Endothelial cell of umbilical vein (primary cell): Measurements from ENCODE around the gene MIEN1. TPM values are rescaled to one million over a fixed set of nuclear protein-coding genes. Genes with fewer than 3 reads are reported as not detected.

Experiments used
- BruUV-seq: library from RNA; stranded (reverse); fragments of 400-500 nt; replicated peaks from 2 replicates; lab custom pipeline; 2021; lab: Mats Ljungman, UMichigan
- CTCF ChIA-PET: fragments of 300-600, 350-600 bp; sonication (Branson Sonifier 250); formaldehyde crosslinking; loops from one replicate; lab custom pipeline; 2021; ENCODE audit warnings: antibody characterized with exemption, inconsistent platforms; lab: Charles Lee
- POLR2A ChIA-PET: fragments of 300-600, 350-600 bp; sonication (Branson Sonifier 250); formaldehyde crosslinking; loops from one replicate; lab custom pipeline; 2021; ENCODE audit warnings: antibody characterized with exemption, inconsistent platforms; lab: Charles Lee
- DNase-seq: peaks from one replicate; pipeline ENCODE4 v3.0.0-alpha.2; 2011; ENCODE audit warnings: low read depth, low spot score
- FAIRE-seq: peaks from 2 replicates; lab custom pipeline; 2011; peaks lifted over from hg19 to GRCh38; lab: Jason Lieb, UNC
- H2AFZ ChIP-seq: 2 replicates; pipeline ENCODE4 v1.6.0; 2012; ENCODE audit warnings: low read depth, low read length, control low read depth, inconsistent platforms
- H3K27ac ChIP-seq: 2 replicates; pipeline ENCODE4 v1.5.1; 2011; ENCODE audit warnings: low read depth, mild to moderate bottlenecking, control low read depth, low read length, moderate library complexity; ENCODE audit not compliant: insufficient read depth
- H3K27me3 ChIP-seq, 2 experiments: 2 replicates each; pipeline versions ENCODE4 v1.6.0 to v1.6.1; 2011; ENCODE audit warnings: low read length in 2 of 2, mixed read lengths in 1 of 2; ENCODE audit not compliant: control insufficient read depth in 2 of 2, insufficient read depth in 2 of 2
- H3K36me3 ChIP-seq, 2 experiments: 2 replicates in 1 of 2; 3 replicates in 1 of 2; pipeline ENCODE4 v1.5.1; 2011; ENCODE audit warnings: low read length in 2 of 2, mild to moderate bottlenecking in 1 of 2, moderate library complexity in 1 of 2; ENCODE audit not compliant: control insufficient read depth in 2 of 2, insufficient read depth in 2 of 2; ENCODE audit errors: extremely low read depth in 1 of 2
- H3K4me1 ChIP-seq: 3 replicates; pipeline ENCODE4 v1.5.1; 2011; ENCODE audit warnings: mild to moderate bottlenecking, low read length; ENCODE audit not compliant: control insufficient read depth, insufficient read depth; ENCODE audit errors: extremely low read depth
- H3K4me2 ChIP-seq: 2 replicates; pipeline ENCODE4 v1.6.1; 2011; ENCODE audit warnings: low read length, control low read depth, mixed read lengths; ENCODE audit not compliant: insufficient read depth
- H3K4me3 ChIP-seq, 3 experiments: fragments of 200-600 bp in 1 of 3; sonication (generic), shearing (Covaris generic) in 1 of 3; replicated peaks in 1 of 3; 2 replicates each; pipeline ENCODE4 v1.5.1; 2011 to 2016; ENCODE audit warnings: control low read depth in 3 of 3, low read length in 3 of 3, mild to moderate bottlenecking in 2 of 3, inconsistent platforms in 1 of 3, low read depth in 1 of 3, moderate library complexity in 1 of 3; ENCODE audit not compliant: insufficient read depth in 1 of 3
- H3K79me2 ChIP-seq: 2 replicates; pipeline ENCODE4 v1.6.0; 2012; ENCODE audit warnings: low read length, inconsistent platforms; ENCODE audit not compliant: control insufficient read depth, insufficient read depth
- H3K9ac ChIP-seq: replicated peaks from 2 replicates; pipeline ENCODE3; 2011; ENCODE audit warnings: low read length, control low read depth; ENCODE audit not compliant: insufficient read depth; ENCODE audit errors: extremely low read depth
- H3K9me1 ChIP-seq: replicated peaks from 3 replicates; pipeline ENCODE4 v1.6.0; 2011; ENCODE audit warnings: mild to moderate bottlenecking, low read length; ENCODE audit not compliant: control insufficient read depth, insufficient read depth; ENCODE audit errors: extremely low read depth
- H3K9me3 ChIP-seq: replicated peaks from 2 replicates; pipeline ENCODE4 v1.5.1; 2012; ENCODE audit warnings: low read length, inconsistent platforms; ENCODE audit not compliant: control insufficient read depth, insufficient read depth
- H4K20me1 ChIP-seq: replicated peaks from 2 replicates; pipeline ENCODE3; 2011; ENCODE audit warnings: mild to moderate bottlenecking, low read length; ENCODE audit not compliant: control insufficient read depth, insufficient read depth; ENCODE audit errors: extremely low read depth
- CTCF ChIP-seq, 2 donors: IDR thresholded peaks; 1 replicate in 1 of 2; 2 replicates in 1 of 2; pipeline ENCODE4 v1.5.1; 2011; ENCODE audit warnings: low read length in 2 of 2, mild to moderate bottlenecking in 2 of 2, moderate library complexity in 2 of 2, control low read depth in 1 of 2, inconsistent platforms in 1 of 2, low read depth in 1 of 2; ENCODE audit not compliant: insufficient read depth in 1 of 2; ENCODE audit errors: extremely low read depth in 1 of 2
- EZH2 ChIP-seq: IDR thresholded peaks from 2 replicates; pipeline ENCODE4 v1.6.1; 2012; ENCODE audit warnings: borderline replicate concordance, low read depth, mild to moderate bottlenecking, moderate library complexity, low read length, inconsistent platforms; ENCODE audit not compliant: severe bottlenecking
- FOS ChIP-seq: IDR thresholded peaks from 2 replicates; pipeline ENCODE4 v1.6.1; 2011; ENCODE audit warnings: mild to moderate bottlenecking, low read length, moderate library complexity, borderline replicate concordance; ENCODE audit not compliant: insufficient read depth
- GATA2 ChIP-seq: IDR thresholded peaks from 2 replicates; pipeline ENCODE4 v1.7.0; 2011; ENCODE audit warnings: low read depth, mild to moderate bottlenecking, moderate library complexity, mixed read lengths, low read length; ENCODE audit not compliant: insufficient read length, insufficient read depth
- JUN ChIP-seq: IDR thresholded peaks from 2 replicates; pipeline ENCODE4 v1.6.1; 2011; ENCODE audit warnings: borderline replicate concordance, low read depth; ENCODE audit not compliant: insufficient read length, insufficient read depth
- MAX ChIP-seq: IDR thresholded peaks from 2 replicates; pipeline ENCODE4 v1.6.1; 2011; ENCODE audit not compliant: insufficient read depth, insufficient read length
- MYC ChIP-seq: IDR thresholded peaks from one replicate; pipeline ENCODE4 v1.6.1; 2011; ENCODE audit warnings: mild to moderate bottlenecking, low read depth, low read length
- POLR2A ChIP-seq: IDR thresholded peaks from 2 replicates; pipeline ENCODE4 v1.6.1; 2012; ENCODE audit warnings: low read depth, mild to moderate bottlenecking, control low read depth, low read length
- POLR2AphosphoS5 ChIP-seq: IDR thresholded peaks from 2 replicates; pipeline ENCODE4 v1.6.1; 2012; ENCODE audit warnings: low read depth, mild to moderate bottlenecking, control low read depth, low read length, moderate library complexity; ENCODE audit not compliant: insufficient read depth
- dilution Hi-C: fragments of 300-500 bp; cut with MboI; formaldehyde crosslinking; loops from one replicate; pipeline ENCODE4 v1.15.0; 2019; ENCODE audit warnings: low sequenced_read_pairs; ENCODE audit not compliant: extremely low pct_ligation_motif_present
- intact Hi-C: fragments of 100-400 bp; cut with micrococcal nuclease; formaldehyde crosslinking; loops from one replicate; pipeline ENCODE4 v1.10.0; 2022
- polyA plus RNA-seq, 4 experiments: library from polyadenylated mRNA; depleted of rRNA in 3 of 4; stranded (reverse) in 3 of 4; unstranded in 1 of 4; fragments of >200 nt; gene quantifications; 2 replicates each; pipeline versions ENCODE4 v1.2.1 to v1.2.3, GENCODE V29; 2011 to 2012; ENCODE audit warnings: missing spikeins in 1 of 4
- total RNA-seq: library from RNA; stranded (reverse); gene quantifications from 2 replicates; pipeline ENCODE4 v1.2.3, GENCODE V29; 2021

MIEN1 gene
- total and polyA plus RNA-seq, 2 donors (not counting 3 experiments of a cell fraction or from before 2014, with no cell fraction given), result 42.4 to 74.5 TPM

- BruUV-seq, result no TSS peak
- dilution Hi-C loops (no loop called here), intact Hi-C loops (no loop called here)
- H3K27ac ChIP-seq, result no peak overlapping the region
- no peak overlapping the region for H2AFZ ChIP-seq
- H3K27me3 ChIP-seq, result no peaks in the 10 kb centered on the region
- no peak for DNase-seq
- H3K9ac ChIP-seq, result no peak overlapping the region
- H3K36me3 ChIP-seq, result no peaks in the 10 kb centered on the region
- H3K4me1 ChIP-seq, result peaks cover 2% of the 10 kb centered on the region
- no peak for FAIRE-seq
- H3K79me2 ChIP-seq, result no peaks in the 10 kb centered on the region
- TF ChIP-seq EZH2 (no peak), MYC (no peak), GATA2 (no peak), POLR2A (no peak), JUN (no peak), MAX (no peak), CTCF (IDR thresholded peaks at IDR 0.05; ENCODE audit: extremely low read depth in 1 of 2, insufficient read depth in 1 of 2, low read depth in 1 of 2, low read length in 2 of 2) (no peak), POLR2AphosphoS5 (no peak), FOS (no peak)
- no peaks in the 10 kb centered on the region for H3K9me1 ChIP-seq
- no peak overlapping the region for H3K4me2 ChIP-seq
- H3K4me3 ChIP-seq, result no peak overlapping the region
- no peaks in the 10 kb centered on the region for H4K20me1 ChIP-seq
- H3K9me3 ChIP-seq, result no peaks in the 10 kb centered on the region
- ChIA-PET CTCF (interaction anchor here (1.0 to 1.2 kb wide), 2 partner anchors 12 to 60 kb away, joined by 3 to 4 read pairs; no protein-coding TSS in a partner anchor), POLR2A (no interaction called here)
Measured at GRCh38 chr17:39683295-39683939, 46.9 kb downstream of the MIEN1 start.
